ENCODE results near the gene NEDD8. TPM values are rescaled to one million over a fixed set of nuclear protein-coding genes. Genes with fewer than 3 reads are reported as not detected.

The NEDD8 gene
- total and polyA plus RNA-seq, 2 experiments from 2014 or later: 130 to 418 TPM

DNA sequence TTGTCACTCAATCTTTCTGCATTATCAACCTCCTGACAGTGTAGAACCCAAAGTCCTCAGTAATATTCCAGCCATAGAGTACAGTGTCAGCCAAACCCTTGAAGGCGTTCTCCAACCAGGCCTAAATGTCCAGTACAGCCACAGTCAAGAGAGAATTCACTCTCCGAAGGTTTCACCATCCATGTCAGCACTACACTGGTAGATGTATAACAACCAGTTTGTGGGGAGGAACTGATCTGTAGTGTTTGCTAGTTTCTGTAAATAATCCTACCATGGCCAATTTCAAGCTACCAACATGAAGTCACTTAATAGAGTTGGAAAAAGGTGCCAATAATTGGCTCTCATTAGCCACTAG lies 15.8 kb downstream of the NEDD8 start:
- no peak for DNase-seq (ENCODE audit: low spot score)
- TF ChIP-seq CREB1 (CRISPR knock-in tag; IDR thresholded peaks at IDR 0.05; ENCODE audit: low read depth) (no peak), POLR2AphosphoS5 (IDR thresholded peaks at IDR 0.05; ENCODE audit: low read depth) (no peak), ZNF114 (CRISPR knock-in tag; IDR thresholded peaks at IDR 0.05) (no peak), STAT1 (IDR thresholded peaks at IDR 0.05; ENCODE audit: unreplicated experiment) (no peak), ZNF331 (CRISPR knock-in tag; IDR thresholded peaks at IDR 0.05; ENCODE audit: low read depth) (no peak), EZH2phosphoT487 (IDR thresholded peaks at IDR 0.05; ENCODE audit: unreplicated experiment) (no peak), NANOG (IDR thresholded peaks at IDR 0.05; ENCODE audit: borderline replicate concordance) (no peak)

DNA sequence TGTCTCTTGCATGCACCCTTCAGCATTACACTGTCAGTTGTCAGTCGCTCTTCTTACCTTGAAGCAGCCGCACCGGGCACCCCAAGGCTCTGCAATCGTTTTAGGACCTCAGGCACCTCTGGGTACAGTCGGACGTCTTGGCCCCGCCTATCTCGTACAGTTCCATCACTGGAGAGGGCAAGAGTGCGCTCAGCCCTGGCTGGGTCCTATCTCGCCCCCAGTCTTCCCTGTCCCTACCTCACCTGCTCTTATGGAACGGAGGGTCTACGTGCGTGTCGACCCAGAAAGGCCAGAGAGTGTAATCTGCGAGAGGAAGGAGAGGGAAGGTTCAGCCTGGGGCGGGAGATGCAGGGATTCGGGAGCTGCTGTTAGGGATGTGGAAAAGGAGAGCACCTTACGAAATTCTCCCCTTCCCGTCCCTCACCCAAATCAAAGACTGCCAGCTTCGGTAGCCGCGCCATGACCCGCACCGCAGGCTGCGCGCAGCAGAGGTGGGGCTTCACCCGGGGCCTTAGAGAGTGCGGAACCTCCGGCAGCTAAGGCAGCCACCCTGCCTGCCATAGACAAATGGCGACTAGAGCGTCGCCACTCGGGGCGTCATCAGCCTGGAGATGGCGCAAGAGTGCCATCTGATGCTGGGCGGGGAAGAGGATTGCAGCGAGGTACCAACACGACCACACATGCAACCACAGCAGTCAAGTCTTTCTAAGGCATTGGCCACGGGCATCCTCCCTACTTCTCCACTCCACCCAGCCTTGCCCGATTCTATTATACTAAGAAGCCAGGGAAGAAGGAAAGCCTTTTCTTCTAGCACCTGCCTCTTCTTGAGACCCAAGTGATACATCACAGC lies 16.4 kb downstream of the NEDD8 start, which contains the start of gene MDP1:
MDP1 (minus strand) TSS at position 572 of the 850 bp plus-strand sequence; CDS start at position 461, 111 bp downstream.
- H3F3A ChIP-seq (replicated peaks; ENCODE audit: low read depth): peaks cover 29% of the 10 kb centered on the region
- peak within 1 kb of the TSS; percentile 98 for H3K4me2 ChIP-seq
- DNase-seq (ENCODE audit: low spot score) (peak; percentile 94), ATAC-seq (peak; percentile 77)
- peaks cover 34% of the 10 kb centered on the region for H3K36me3 Mint-ChIP-seq (ENCODE audit: low read depth)
- peak within 1 kb of the TSS; percentile 93 for H3K4me3 ChIP-seq
- H4K20me1 ChIP-seq (replicated peaks; ENCODE audit: insufficient read depth): peaks cover 11% of the 10 kb centered on the region
- H3K4me3 Mint-ChIP-seq: peak within 1 kb of the TSS; percentile 93
- H2AFZ ChIP-seq: peak within 1 kb of the TSS; percentile 89
- H3K27me3 ChIP-seq (ENCODE audit: insufficient read depth): no peaks in the 10 kb centered on the region
- no peaks in the 10 kb centered on the region for H3K36me3 ChIP-seq (ENCODE audit: insufficient read depth)
- H3K4me1 Mint-ChIP-seq: peaks cover 19% of the 10 kb centered on the region
- peaks cover 19% of the 10 kb centered on the region for H3K27me3 Mint-ChIP-seq (ENCODE audit: insufficient read depth, low read depth, poor library complexity)
- H3K9me2 ChIP-seq (ENCODE audit: insufficient read depth): no peaks in the 10 kb centered on the region
- H3K79me2 ChIP-seq (replicated peaks; ENCODE audit: insufficient read depth): peaks cover 16% of the 10 kb centered on the region
- H3K27ac ChIP-seq (ENCODE audit: low read depth): peak within 1 kb of the TSS; percentile 95
- peaks cover 16% of the 10 kb centered on the region for H3K4me1 ChIP-seq (ENCODE audit: insufficient read depth)
- H3K27ac Mint-ChIP-seq: peak within 1 kb of the TSS; percentile 92
- H3K9me3 Mint-ChIP-seq: peaks cover 3% of the 10 kb centered on the region; the same call in 2 of the 3 replicates
- TF ChIP-seq, protein P1, sequence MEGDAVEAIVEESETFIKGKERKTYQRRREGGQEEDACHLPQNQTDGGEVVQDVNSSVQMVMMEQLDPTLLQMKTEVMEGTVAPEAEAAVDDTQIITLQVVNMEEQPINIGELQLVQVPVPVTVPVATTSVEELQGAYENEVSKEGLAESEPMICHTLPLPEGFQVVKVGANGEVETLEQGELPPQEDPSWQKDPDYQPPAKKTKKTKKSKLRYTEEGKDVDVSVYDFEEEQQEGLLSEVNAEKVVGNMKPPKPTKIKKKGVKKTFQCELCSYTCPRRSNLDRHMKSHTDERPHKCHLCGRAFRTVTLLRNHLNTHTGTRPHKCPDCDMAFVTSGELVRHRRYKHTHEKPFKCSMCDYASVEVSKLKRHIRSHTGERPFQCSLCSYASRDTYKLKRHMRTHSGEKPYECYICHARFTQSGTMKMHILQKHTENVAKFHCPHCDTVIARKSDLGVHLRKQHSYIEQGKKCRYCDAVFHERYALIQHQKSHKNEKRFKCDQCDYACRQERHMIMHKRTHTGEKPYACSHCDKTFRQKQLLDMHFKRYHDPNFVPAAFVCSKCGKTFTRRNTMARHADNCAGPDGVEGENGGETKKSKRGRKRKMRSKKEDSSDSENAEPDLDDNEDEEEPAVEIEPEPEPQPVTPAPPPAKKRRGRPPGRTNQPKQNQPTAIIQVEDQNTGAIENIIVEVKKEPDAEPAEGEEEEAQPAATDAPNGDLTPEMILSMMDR (conservative IDR thresholded peaks at IDR 0.05; ENCODE audit: low read depth in 2 of 2): peak; percentile 60 to 85
- TF ChIP-seq CREB1 (CRISPR knock-in tag; IDR thresholded peaks at IDR 0.05; ENCODE audit: low read depth): peak; percentile 96
- TF ChIP-seq EZH2phosphoT487 (IDR thresholded peaks at IDR 0.05; ENCODE audit: unreplicated experiment): no peak
- no peak for TF ChIP-seq NANOG (IDR thresholded peaks at IDR 0.05; ENCODE audit: borderline replicate concordance)
- TF ChIP-seq, protein P2, sequence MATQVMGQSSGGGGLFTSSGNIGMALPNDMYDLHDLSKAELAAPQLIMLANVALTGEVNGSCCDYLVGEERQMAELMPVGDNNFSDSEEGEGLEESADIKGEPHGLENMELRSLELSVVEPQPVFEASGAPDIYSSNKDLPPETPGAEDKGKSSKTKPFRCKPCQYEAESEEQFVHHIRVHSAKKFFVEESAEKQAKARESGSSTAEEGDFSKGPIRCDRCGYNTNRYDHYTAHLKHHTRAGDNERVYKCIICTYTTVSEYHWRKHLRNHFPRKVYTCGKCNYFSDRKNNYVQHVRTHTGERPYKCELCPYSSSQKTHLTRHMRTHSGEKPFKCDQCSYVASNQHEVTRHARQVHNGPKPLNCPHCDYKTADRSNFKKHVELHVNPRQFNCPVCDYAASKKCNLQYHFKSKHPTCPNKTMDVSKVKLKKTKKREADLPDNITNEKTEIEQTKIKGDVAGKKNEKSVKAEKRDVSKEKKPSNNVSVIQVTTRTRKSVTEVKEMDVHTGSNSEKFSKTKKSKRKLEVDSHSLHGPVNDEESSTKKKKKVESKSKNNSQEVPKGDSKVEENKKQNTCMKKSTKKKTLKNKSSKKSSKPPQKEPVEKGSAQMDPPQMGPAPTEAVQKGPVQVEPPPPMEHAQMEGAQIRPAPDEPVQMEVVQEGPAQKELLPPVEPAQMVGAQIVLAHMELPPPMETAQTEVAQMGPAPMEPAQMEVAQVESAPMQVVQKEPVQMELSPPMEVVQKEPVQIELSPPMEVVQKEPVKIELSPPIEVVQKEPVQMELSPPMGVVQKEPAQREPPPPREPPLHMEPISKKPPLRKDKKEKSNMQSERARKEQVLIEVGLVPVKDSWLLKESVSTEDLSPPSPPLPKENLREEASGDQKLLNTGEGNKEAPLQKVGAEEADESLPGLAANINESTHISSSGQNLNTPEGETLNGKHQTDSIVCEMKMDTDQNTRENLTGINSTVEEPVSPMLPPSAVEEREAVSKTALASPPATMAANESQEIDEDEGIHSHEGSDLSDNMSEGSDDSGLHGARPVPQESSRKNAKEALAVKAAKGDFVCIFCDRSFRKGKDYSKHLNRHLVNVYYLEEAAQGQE (IDR thresholded peaks at IDR 0.05; ENCODE audit: unreplicated experiment): no peak
- TF ChIP-seq JUNB (IDR thresholded peaks at IDR 0.05; ENCODE audit: unreplicated experiment): no peak
- peak; percentile 84 for TF ChIP-seq POLR2AphosphoS5 (IDR thresholded peaks at IDR 0.05; ENCODE audit: low read depth)

More for the DNA sequence above, 15.8 kb downstream of the NEDD8 start:
- Histone ChIP-seq H4K20me1 (replicated peaks; ENCODE audit: insufficient read depth) (peaks cover 15% of the 10 kb centered on the region), H3K79me2 (replicated peaks; ENCODE audit: insufficient read depth) (peaks cover 22% of the 10 kb centered on the region), H3K4me3 (peak overlapping the region; percentile 93; the same call in 1 of the 2 replicates), H3K4me1 (ENCODE audit: insufficient read depth) (peaks cover 16% of the 10 kb centered on the region), H3K36me3 (ENCODE audit: insufficient read depth) (no peaks in the 10 kb centered on the region), H3K9me2 (ENCODE audit: insufficient read depth) (no peaks in the 10 kb centered on the region), H3K27ac (ENCODE audit: low read depth) (peak overlapping the region; percentile 81), H3F3A (replicated peaks; ENCODE audit: low read depth) (peaks cover 29% of the 10 kb centered on the region), H3K4me2 (peak overlapping the region; percentile 98; the same call in 1 of the 2 replicates), H3K27me3 (ENCODE audit: insufficient read depth) (no peaks in the 10 kb centered on the region), H2AFZ (no peak overlapping the region)
- peaks cover 30% of the 10 kb centered on the region for H3K36me3 Mint-ChIP-seq (ENCODE audit: low read depth)
- no peak for ATAC-seq
- peaks cover 3% of the 10 kb centered on the region; the same call in 2 of the 3 replicates for H3K9me3 Mint-ChIP-seq
- peak overlapping the region; percentile 92 for H3K27ac Mint-ChIP-seq
- H3K27me3 Mint-ChIP-seq (ENCODE audit: insufficient read depth, low read depth, poor library complexity): peaks cover 19% of the 10 kb centered on the region
- H3K4me3 Mint-ChIP-seq: peak overlapping the region; percentile 93
- peaks cover 19% of the 10 kb centered on the region for H3K4me1 Mint-ChIP-seq

Data from GM23338 (cell line).